Liver (tissue), 9 donors: ENCODE results near the gene SLX4IP. TPM values are rescaled to one million over a fixed set of nuclear protein-coding genes. Genes with fewer than 3 reads are reported as not detected.
A peak's percentile ranks its signal among the peaks of the same experiment; 100 is the strongest.

ENCODE experiments used
- DNase-seq: peaks from one replicate; pipeline ENCODE4 v3.0.0-alpha.2; 2017; ENCODE audit warnings: low spot score
- H3K27ac ChIP-seq, 2 donors: one replicate each; pipeline ENCODE4 v1.7.0; 2013; ENCODE audit warnings: inconsistent platforms in 2 of 2, low read length in 2 of 2, control low read depth in 1 of 2, low read depth in 1 of 2, mild to moderate bottlenecking in 1 of 2
- H3K27me3 ChIP-seq, 4 donors: one replicate each; pipeline versions ENCODE4 v1.6.1 to v1.7.0; 2013; ENCODE audit warnings: low read length in 3 of 4, inconsistent platforms in 1 of 4, mild to moderate bottlenecking in 1 of 4, moderate library complexity in 1 of 4; ENCODE audit not compliant: control insufficient read depth in 4 of 4, insufficient read depth in 4 of 4
- H3K36me3 ChIP-seq, 4 donors: one replicate each; pipeline versions ENCODE4 v1.6.1 to v1.7.0; 2013; ENCODE audit warnings: low read length in 3 of 4, mild to moderate bottlenecking in 3 of 4, low read depth in 1 of 4, moderate library complexity in 1 of 4; ENCODE audit not compliant: control insufficient read depth in 4 of 4, insufficient read depth in 3 of 4
- H3K4me1 ChIP-seq, 4 donors: one replicate each; pipeline versions ENCODE4 v1.6.1 to v1.7.0; 2013; ENCODE audit warnings: low read length in 3 of 4, mild to moderate bottlenecking in 3 of 4, moderate library complexity in 1 of 4; ENCODE audit not compliant: control insufficient read depth in 4 of 4, insufficient read depth in 4 of 4
- H3K4me3 ChIP-seq, 3 donors: one replicate each; pipeline versions ENCODE4 v1.6.1 to v1.7.0; 2013; ENCODE audit warnings: low read length in 3 of 3, control low read depth in 1 of 3, low read depth in 1 of 3, mild to moderate bottlenecking in 1 of 3
- H3K9ac ChIP-seq, 2 donors: one replicate each; pipeline ENCODE4 v1.7.0; 2013; ENCODE audit warnings: low read length in 2 of 2, mild to moderate bottlenecking in 2 of 2, moderate library complexity in 2 of 2, control low read depth in 1 of 2, low read depth in 1 of 2
- H3K9me3 ChIP-seq, 4 donors: one replicate each; pipeline versions ENCODE4 v1.6.1 to v1.7.0; 2013; ENCODE audit warnings: low read length in 3 of 4; ENCODE audit not compliant: control insufficient read depth in 4 of 4
- EGR1 ChIP-seq, 2 donors: IDR thresholded peaks; 2 replicates each; pipeline ENCODE4 v1.6.1; 2016 to 2018; ENCODE audit warnings: antibody characterized with exemption in 2 of 2, low read depth in 2 of 2
- FOXA1 ChIP-seq: IDR thresholded peaks from 2 replicates; pipeline ENCODE4 v1.6.1; 2016; ENCODE audit warnings: antibody characterized with exemption
- FOXA2 ChIP-seq: IDR thresholded peaks from 2 replicates; pipeline ENCODE4 v1.6.1; 2016; ENCODE audit warnings: antibody characterized with exemption
- GABPA ChIP-seq, 2 donors: IDR thresholded peaks in 1 of 2; conservative IDR thresholded peaks in 1 of 2; 2 replicates each; pipeline ENCODE4 v1.6.1; 2016; ENCODE audit warnings: antibody characterized with exemption in 2 of 2, mild to moderate bottlenecking in 1 of 2, moderate library complexity in 1 of 2
- HNF4A ChIP-seq, 2 donors: conservative IDR thresholded peaks; 2 replicates each; pipeline ENCODE4 v1.6.1; 2016; ENCODE audit warnings: antibody characterized with exemption in 2 of 2, mild to moderate bottlenecking in 2 of 2
- HNF4G ChIP-seq: IDR thresholded peaks from 2 replicates; pipeline ENCODE4 v1.6.1; 2016; ENCODE audit warnings: antibody characterized with exemption
- NR2F2 ChIP-seq: IDR thresholded peaks from 2 replicates; pipeline ENCODE4 v1.6.1; 2016; ENCODE audit warnings: antibody characterized with exemption
- RAD21 ChIP-seq, 2 donors: IDR thresholded peaks; 2 replicates each; pipeline ENCODE4 v1.6.1; 2016; ENCODE audit warnings: antibody characterized with exemption in 2 of 2, mild to moderate bottlenecking in 2 of 2
- RXRA ChIP-seq, 2 donors: IDR thresholded peaks; 2 replicates each; pipeline ENCODE4 v1.6.1; 2017 to 2018; ENCODE audit warnings: antibody characterized with exemption in 2 of 2, mild to moderate bottlenecking in 1 of 2
- YY1 ChIP-seq: IDR thresholded peaks from 2 replicates; pipeline ENCODE4 v1.6.1; 2016; ENCODE audit warnings: antibody characterized with exemption, mild to moderate bottlenecking
- WGBS: extraction: QIAGEN DNeasy Blood & Tissue Kit; methylation state at CpG from one replicate; pipeline ENCODE4 v1.1.7; 2013; 5-methylcytosine and 5-hydroxymethylcytosine counted together
- polyA plus RNA-seq, 2 donors: library from polyadenylated mRNA; stranded (reverse) in 1 of 2; unstranded in 1 of 2; fragments of 200-250 nt in 1 of 2; fragments of >200 nt in 1 of 2; fragmentation: Nextera tagmentation in 1 of 2; extraction: Ambion mirVana in 1 of 2; gene quantifications; one replicate each; pipeline versions ENCODE4 v1.2.1 to v1.2.3, GENCODE V29; 2013 to 2015
- total RNA-seq, 2 donors: library from RNA; depleted of rRNA; stranded (reverse); fragments of >200 nt; gene quantifications; one replicate each; pipeline ENCODE4 v1.2.3, GENCODE V29; 2014
- TF ChIP-seq, protein P1 (sequence below): fragments of 150-350 bp; IDR thresholded peaks from 2 replicates; pipeline ENCODE4 v1.5.1; 2017; ENCODE audit warnings: improper control_type of control experiment, low read depth, low read length; ENCODE audit not compliant: missing input control
- TF ChIP-seq, protein P2 (sequence below): IDR thresholded peaks from 2 replicates; pipeline ENCODE4 v1.6.1; 2016; ENCODE audit warnings: antibody characterized with exemption, mild to moderate bottlenecking
- TF ChIP-seq, protein P3 (sequence below): IDR thresholded peaks from 2 replicates; pipeline ENCODE4 v1.6.1; 2016; ENCODE audit warnings: antibody characterized with exemption
- TF ChIP-seq, protein P4 (sequence below): IDR thresholded peaks from 2 replicates; pipeline ENCODE4 v1.6.1; 2016; ENCODE audit warnings: antibody characterized with exemption
- donor health status: healthy.
- donor health status: healthy.
- donor health status: healthy.
- donor health status: healthy.
- donor health status: healthy.

The SLX4IP gene
- total and polyA plus RNA-seq, 4 donors = 1.1 to 3.4 (median 2.7) TPM

DNA sequence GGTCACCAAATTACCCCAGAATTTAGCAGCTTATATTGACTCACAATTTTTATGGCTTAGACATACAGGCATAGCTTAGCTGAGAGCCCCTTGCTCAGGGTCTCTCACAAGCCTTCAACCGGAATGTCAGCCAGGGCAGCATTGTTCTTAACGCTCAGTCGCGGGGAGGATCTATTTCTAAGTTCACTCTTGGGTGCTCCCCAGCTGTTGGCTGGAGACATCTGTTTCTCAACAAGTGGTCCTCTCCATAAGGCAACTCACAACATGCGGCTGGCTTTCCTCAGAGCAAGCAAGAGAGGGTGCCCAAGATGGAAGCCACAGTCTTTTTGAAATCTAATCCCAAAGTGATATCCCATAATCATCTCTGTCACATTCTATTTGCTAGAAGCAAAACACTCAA lies 46.6 kb downstream of the SLX4IP start:
- H3K9ac ChIP-seq = no peak overlapping the region
- TF ChIP-seq, protein P1, sequence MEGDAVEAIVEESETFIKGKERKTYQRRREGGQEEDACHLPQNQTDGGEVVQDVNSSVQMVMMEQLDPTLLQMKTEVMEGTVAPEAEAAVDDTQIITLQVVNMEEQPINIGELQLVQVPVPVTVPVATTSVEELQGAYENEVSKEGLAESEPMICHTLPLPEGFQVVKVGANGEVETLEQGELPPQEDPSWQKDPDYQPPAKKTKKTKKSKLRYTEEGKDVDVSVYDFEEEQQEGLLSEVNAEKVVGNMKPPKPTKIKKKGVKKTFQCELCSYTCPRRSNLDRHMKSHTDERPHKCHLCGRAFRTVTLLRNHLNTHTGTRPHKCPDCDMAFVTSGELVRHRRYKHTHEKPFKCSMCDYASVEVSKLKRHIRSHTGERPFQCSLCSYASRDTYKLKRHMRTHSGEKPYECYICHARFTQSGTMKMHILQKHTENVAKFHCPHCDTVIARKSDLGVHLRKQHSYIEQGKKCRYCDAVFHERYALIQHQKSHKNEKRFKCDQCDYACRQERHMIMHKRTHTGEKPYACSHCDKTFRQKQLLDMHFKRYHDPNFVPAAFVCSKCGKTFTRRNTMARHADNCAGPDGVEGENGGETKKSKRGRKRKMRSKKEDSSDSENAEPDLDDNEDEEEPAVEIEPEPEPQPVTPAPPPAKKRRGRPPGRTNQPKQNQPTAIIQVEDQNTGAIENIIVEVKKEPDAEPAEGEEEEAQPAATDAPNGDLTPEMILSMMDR = no peak
- TF ChIP-seq RAD21 (IDR thresholded peaks at IDR 0.05) = no peak
- no peak for TF ChIP-seq GABPA (IDR thresholded peaks at IDR 0.05 in 1 of 2, conservative IDR thresholded peaks at IDR 0.05 in 1 of 2)
- TF ChIP-seq HNF4A (conservative IDR thresholded peaks at IDR 0.05) = no peak
- TF ChIP-seq NR2F2 = no peak
- no peak for TF ChIP-seq FOXA1
- TF ChIP-seq HNF4G = no peak
- no peak for TF ChIP-seq RXRA (IDR thresholded peaks at IDR 0.05)
- TF ChIP-seq, protein P2, sequence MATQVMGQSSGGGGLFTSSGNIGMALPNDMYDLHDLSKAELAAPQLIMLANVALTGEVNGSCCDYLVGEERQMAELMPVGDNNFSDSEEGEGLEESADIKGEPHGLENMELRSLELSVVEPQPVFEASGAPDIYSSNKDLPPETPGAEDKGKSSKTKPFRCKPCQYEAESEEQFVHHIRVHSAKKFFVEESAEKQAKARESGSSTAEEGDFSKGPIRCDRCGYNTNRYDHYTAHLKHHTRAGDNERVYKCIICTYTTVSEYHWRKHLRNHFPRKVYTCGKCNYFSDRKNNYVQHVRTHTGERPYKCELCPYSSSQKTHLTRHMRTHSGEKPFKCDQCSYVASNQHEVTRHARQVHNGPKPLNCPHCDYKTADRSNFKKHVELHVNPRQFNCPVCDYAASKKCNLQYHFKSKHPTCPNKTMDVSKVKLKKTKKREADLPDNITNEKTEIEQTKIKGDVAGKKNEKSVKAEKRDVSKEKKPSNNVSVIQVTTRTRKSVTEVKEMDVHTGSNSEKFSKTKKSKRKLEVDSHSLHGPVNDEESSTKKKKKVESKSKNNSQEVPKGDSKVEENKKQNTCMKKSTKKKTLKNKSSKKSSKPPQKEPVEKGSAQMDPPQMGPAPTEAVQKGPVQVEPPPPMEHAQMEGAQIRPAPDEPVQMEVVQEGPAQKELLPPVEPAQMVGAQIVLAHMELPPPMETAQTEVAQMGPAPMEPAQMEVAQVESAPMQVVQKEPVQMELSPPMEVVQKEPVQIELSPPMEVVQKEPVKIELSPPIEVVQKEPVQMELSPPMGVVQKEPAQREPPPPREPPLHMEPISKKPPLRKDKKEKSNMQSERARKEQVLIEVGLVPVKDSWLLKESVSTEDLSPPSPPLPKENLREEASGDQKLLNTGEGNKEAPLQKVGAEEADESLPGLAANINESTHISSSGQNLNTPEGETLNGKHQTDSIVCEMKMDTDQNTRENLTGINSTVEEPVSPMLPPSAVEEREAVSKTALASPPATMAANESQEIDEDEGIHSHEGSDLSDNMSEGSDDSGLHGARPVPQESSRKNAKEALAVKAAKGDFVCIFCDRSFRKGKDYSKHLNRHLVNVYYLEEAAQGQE = no peak
- TF ChIP-seq YY1 = no peak
- TF ChIP-seq, protein P3, sequence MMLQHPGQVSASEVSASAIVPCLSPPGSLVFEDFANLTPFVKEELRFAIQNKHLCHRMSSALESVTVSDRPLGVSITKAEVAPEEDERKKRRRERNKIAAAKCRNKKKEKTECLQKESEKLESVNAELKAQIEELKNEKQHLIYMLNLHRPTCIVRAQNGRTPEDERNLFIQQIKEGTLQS = no peak
- TF ChIP-seq EGR1 (IDR thresholded peaks at IDR 0.05; ENCODE audit: low read depth in 2 of 2) = no peak
- TF ChIP-seq, protein P4, sequence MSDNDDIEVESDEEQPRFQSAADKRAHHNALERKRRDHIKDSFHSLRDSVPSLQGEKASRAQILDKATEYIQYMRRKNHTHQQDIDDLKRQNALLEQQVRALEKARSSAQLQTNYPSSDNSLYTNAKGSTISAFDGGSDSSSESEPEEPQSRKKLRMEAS = no peak
- TF ChIP-seq FOXA2 = no peak
- no peaks in the 10 kb centered on the region for H3K9me3 ChIP-seq
- 84% methylated on average over 5 of the region's 5 CpGs for WGBS
- H3K27ac ChIP-seq = no peak overlapping the region
- no peaks in the 10 kb centered on the region for H3K27me3 ChIP-seq
- H3K4me3 ChIP-seq = no peak overlapping the region
- DNase-seq = no peak
- H3K36me3 ChIP-seq = no peaks in the 10 kb centered on the region
- no peaks in the 10 kb centered on the region for H3K4me1 ChIP-seq

DNA sequence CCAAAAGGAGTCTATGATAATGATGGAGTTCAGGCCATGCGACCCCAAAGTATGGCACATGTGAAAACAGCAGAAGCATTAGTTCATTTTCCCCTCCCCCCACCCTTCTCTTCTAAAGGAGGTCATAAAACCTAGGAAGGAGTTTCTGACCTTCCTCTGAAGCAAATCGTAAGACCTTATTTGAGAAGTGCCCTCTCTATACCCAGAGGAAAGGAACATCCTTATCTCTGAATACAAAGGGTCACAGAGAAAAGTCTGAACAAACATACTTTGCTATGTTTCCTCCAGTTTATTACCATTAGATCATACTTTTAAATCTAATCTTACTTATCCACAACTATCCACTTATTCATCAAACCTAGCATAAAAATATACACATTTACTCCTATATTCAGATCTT lies 48.6 kb downstream of the SLX4IP start:
- no peaks in the 10 kb centered on the region for H3K36me3 ChIP-seq
- H3K27me3 ChIP-seq = no peaks in the 10 kb centered on the region
- H3K4me3 ChIP-seq = no peak overlapping the region
- H3K4me1 ChIP-seq = peaks cover 0 to 3% (median 0%) of the 10 kb centered on the region in 4 donors
- no peak overlapping the region for H3K9ac ChIP-seq
- WGBS = 85% methylated on average over 2 of the region's 2 CpGs
- no peak for DNase-seq
- no peak overlapping the region for H3K27ac ChIP-seq
- TF ChIP-seq, protein P3 = no peak
- TF ChIP-seq, protein P2 = no peak
- TF ChIP-seq NR2F2 = peak; percentile 42
- TF ChIP-seq YY1 = no peak
- no peaks in the 10 kb centered on the region for H3K9me3 ChIP-seq
